Left lung (tissue), 10 donors: ENCODE data around the gene ACOX3. TPM values are rescaled to one million over a fixed set of nuclear protein-coding genes. Genes with fewer than 3 reads are reported as not detected.

Experiments
- ATAC-seq: fragments of 200-7000 bp; cut with Tn5 transposase; one replicate; pipeline ENCODE4 v1.9.1; 2020; ENCODE audit warnings: moderate library complexity
- DNase-seq, 4 donors: peaks; one replicate each; pipeline ENCODE4 v3.0.0-alpha.2; 2013 to 2020
- H3K27ac ChIP-seq, 2 donors: fragments of 200-600 bp; sonication (generic) in 1 of 2; one replicate each; pipeline versions ENCODE4 v1.5.0 to v1.8.0; 2020 to 2021
- H3K27me3 ChIP-seq, 2 donors: fragments of 200-600 bp; sonication (generic) in 1 of 2; one replicate each; pipeline versions ENCODE4 v1.5.0 to v1.8.0; 2020 to 2021
- H3K36me3 ChIP-seq, 2 donors: fragments of 200-600 bp; sonication (generic) in 1 of 2; one replicate each; pipeline versions ENCODE4 v1.5.0 to v1.8.0; 2020 to 2021
- H3K4me1 ChIP-seq, 2 donors: fragments of 200-600 bp; one replicate each; pipeline ENCODE4 v1.8.0; 2021
- H3K4me3 ChIP-seq, 2 donors: fragments of 200-600 bp; sonication (generic) in 1 of 2; one replicate each; pipeline versions ENCODE4 v1.5.0 to v1.8.0; 2020 to 2021; ENCODE audit warnings: mild to moderate bottlenecking in 1 of 2
- H3K9me3 ChIP-seq, 2 donors: fragments of 200-600 bp; sonication (generic) in 1 of 2; one replicate each; pipeline versions ENCODE4 v1.5.0 to v1.8.0; 2020 to 2021
- intact Hi-C, 2 donors: fragments of 100-400 bp; cut with DNase I; formaldehyde crosslinking; loops; one replicate each; pipeline versions ENCODE4 v1.11.2 to v1.14.2; 2022
- polyA plus RNA-seq, 6 donors: library from polyadenylated mRNA; unstranded; fragments of 120-200 nt; gene quantifications; one replicate each; pipeline ENCODE4 v1.2.1, GENCODE V29; 2013; ENCODE audit not compliant: insufficient read length in 6 of 6
- total RNA-seq, 2 donors: library from RNA; stranded (reverse); fragmentation: NEBNext Ultra II Directional; extraction: Animal tissue kit (Norgen Biotek cat#: 25700); gene quantifications; one replicate each; pipeline ENCODE4 v1.2.1, GENCODE V29; 2021
- TF ChIP-seq, protein P1 (sequence below), 2 donors: fragments of 200-600 bp; sonication (generic) in 1 of 2; IDR thresholded peaks; one replicate each; pipeline versions ENCODE4 v1.5.0 to v1.8.0; 2021; ENCODE audit warnings: antibody characterized with exemption in 2 of 2
- donor health status: DM: no; HTN: yes; CAD: no.
- donor health status: DM: no; HTN: no; CAD: no.

The ACOX3 gene
- total and polyA plus RNA-seq, 8 donors: 19.9 to 31.7 (median 23.4) TPM

DNA sequence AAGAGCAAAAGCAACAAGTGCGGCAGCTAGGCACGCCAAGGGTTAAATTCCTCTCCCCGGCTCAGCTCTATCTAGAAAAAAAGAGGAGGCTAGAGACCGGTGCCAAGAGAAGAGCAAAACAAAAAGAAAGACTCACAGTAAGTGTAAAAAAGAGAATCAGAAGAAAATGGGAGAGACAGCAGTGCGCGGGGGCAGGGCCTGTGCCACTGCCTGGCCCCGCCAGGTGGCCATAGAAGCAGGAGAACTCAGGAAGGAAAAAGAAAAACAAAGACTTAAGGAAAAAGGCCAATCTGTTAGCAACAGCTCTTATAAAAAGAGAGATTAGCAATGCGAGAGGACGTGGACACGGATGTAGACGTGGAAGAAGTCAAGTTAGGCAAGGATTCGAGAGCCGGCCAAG lies 3.2 kb downstream of the ACOX3 start:
- Histone ChIP-seq H3K27ac (peak overlapping the region; percentile 51 to 67), H3K4me3 (no peak overlapping the region), H3K9me3 (no peaks in the 10 kb centered on the region), H3K4me1 (peaks cover 30 to 64% of the 10 kb centered on the region in 2 donors), H3K27me3 (no peaks in the 10 kb centered on the region), H3K36me3 (no peaks in the 10 kb centered on the region)
- peak in 2 of 4 donors; percentile 36 to 45 for DNase-seq
- TF ChIP-seq, protein P1, sequence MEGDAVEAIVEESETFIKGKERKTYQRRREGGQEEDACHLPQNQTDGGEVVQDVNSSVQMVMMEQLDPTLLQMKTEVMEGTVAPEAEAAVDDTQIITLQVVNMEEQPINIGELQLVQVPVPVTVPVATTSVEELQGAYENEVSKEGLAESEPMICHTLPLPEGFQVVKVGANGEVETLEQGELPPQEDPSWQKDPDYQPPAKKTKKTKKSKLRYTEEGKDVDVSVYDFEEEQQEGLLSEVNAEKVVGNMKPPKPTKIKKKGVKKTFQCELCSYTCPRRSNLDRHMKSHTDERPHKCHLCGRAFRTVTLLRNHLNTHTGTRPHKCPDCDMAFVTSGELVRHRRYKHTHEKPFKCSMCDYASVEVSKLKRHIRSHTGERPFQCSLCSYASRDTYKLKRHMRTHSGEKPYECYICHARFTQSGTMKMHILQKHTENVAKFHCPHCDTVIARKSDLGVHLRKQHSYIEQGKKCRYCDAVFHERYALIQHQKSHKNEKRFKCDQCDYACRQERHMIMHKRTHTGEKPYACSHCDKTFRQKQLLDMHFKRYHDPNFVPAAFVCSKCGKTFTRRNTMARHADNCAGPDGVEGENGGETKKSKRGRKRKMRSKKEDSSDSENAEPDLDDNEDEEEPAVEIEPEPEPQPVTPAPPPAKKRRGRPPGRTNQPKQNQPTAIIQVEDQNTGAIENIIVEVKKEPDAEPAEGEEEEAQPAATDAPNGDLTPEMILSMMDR (IDR thresholded peaks at IDR 0.05): peak; percentile 11 to 28
- intact Hi-C loops: no loop called here
- no peak for ATAC-seq

- ATAC-seq: peak; percentile 25
- Histone ChIP-seq H3K9me3 (no peaks in the 10 kb centered on the region), H3K4me1 (peaks cover 21 to 50% of the 10 kb centered on the region in 2 donors), H3K4me3 (peak overlapping the region; percentile 8 to 32), H3K36me3 (no peaks in the 10 kb centered on the region), H3K27me3 (no peaks in the 10 kb centered on the region), H3K27ac (peak overlapping the region; percentile 58 to 76)
- DNase-seq: peak in 2 of 4 donors; percentile 54 to 69
- TF ChIP-seq, protein P1 (IDR thresholded peaks at IDR 0.05): no peak
- intact Hi-C loops: no loop called here
These were observed 4.8 kb downstream of the ACOX3 start for GRCh38 chr4:8435656-8436121.

DNA sequence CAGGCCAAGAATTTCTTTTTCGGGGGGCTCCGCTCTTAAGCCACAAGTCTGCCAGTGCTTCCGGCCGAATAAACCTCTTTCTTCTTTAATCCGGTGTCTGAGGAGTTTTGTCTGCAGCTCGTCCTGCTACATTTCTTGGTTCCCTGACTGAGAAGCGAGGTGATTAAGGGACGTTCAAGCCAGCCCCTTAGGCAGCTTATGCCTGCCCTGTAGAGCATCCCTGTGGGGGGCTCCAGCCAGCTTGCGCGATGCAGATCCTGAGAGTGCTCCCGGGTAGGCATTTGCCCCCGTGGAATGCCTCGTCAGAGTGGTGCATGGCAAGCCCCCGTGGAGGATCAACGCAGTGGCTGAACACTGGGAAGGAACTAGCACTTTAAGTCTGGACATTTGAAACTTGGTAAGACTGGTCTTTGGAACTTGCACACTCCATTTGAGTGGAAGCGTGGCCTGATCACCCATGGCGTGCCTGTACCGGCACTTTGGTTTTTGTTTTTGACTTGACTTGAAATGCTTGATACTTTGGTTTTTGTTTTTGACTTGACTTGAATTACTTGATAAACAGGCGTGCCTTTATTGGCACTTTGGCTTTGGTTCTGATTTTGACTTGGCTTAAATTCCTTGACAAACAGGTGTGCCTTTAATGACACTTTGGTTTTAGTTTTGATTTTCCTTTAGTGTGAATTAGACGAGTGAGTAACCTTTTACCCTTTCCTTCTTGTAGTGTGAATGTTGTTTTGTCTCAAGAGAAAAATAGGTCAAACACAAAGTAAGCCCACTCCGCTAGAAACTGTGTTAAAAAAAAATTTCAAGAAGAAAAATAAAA lies 6.1 kb downstream of the ACOX3 start:
- Histone ChIP-seq H3K4me3 (no peak overlapping the region), H3K27ac (peak overlapping the region in 1 of 2 donors; percentile 58), H3K9me3 (no peaks in the 10 kb centered on the region), H3K27me3 (no peaks in the 10 kb centered on the region), H3K4me1 (peaks cover 21 to 42% of the 10 kb centered on the region in 2 donors), H3K36me3 (no peaks in the 10 kb centered on the region)
- TF ChIP-seq, protein P1 (IDR thresholded peaks at IDR 0.05): no peak
- ATAC-seq (peak; percentile 20), DNase-seq (no peak)
- intact Hi-C loops: no loop called here

- no peaks in the 10 kb centered on the region for H3K9me3 ChIP-seq
These were observed 7.4 kb downstream of the ACOX3 start for GRCh38 chr4:8433136-8433535.

GRCh38 chr4:8431553-8431952 lies 9.0 kb downstream of the ACOX3 start:
- no peak overlapping the region for H3K27ac ChIP-seq
- H3K9me3 ChIP-seq: no peaks in the 10 kb centered on the region
- TF ChIP-seq, protein P1 (IDR thresholded peaks at IDR 0.05): no peak
- no peak overlapping the region for H3K4me3 ChIP-seq
- no peaks in the 10 kb centered on the region for H3K36me3 ChIP-seq
- DNase-seq (no peak), ATAC-seq (no peak)
- peaks cover 19 to 43% of the 10 kb centered on the region in 2 donors for H3K4me1 ChIP-seq
- intact Hi-C loops: no loop called here
- H3K27me3 ChIP-seq: no peaks in the 10 kb centered on the region

More at GRCh38 chr4:8433136-8433535, 7.4 kb downstream of the ACOX3 start:
- intact Hi-C loops: no loop called here
- Histone ChIP-seq H3K27me3 (no peaks in the 10 kb centered on the region), H3K4me1 (peaks cover 21 to 38% of the 10 kb centered on the region in 2 donors), H3K4me3 (no peak overlapping the region), H3K36me3 (no peaks in the 10 kb centered on the region), H3K27ac (no peak overlapping the region)
- TF ChIP-seq, protein P1 (IDR thresholded peaks at IDR 0.05): no peak
- ATAC-seq (no peak), DNase-seq (no peak)
